Stimulated activated CD8-positive, alpha-beta memory T cell treated with anti-CD3 and anti-CD28 coated beads, Interleukin-7, amount 100 ng/mL, for 24 hours (primary cell): ENCODE results near the gene DOCK11.
A peak's percentile ranks its signal among the peaks of the same experiment; 100 is the strongest.
"Not testable (repeated sequence)": the region's sequence is repeated elsewhere in the genome, so short reads cannot be mapped to it uniquely, and the experiment has no call there.

ENCODE experiments used
- DNase-seq: peaks from one replicate; pipeline ENCODE4 v3.0.0-alpha.2; 2020; ENCODE audit warnings: low read depth

The DOCK11 gene

GRCh38 chrX:118495061-118495921, at the start of gene DOCK11:
TSS of gene DOCK11 (plus strand) at chrX:118495815. CDS start at chrX:118495972, 157 bp downstream.
- peak; percentile 47 for DNase-seq

- DNase-seq: no peak
Measured at GRCh38 chrX:118448273-118448783, 47.3 kb upstream of the DOCK11 start.

- DNase-seq: no peak
Measured at GRCh38 chrX:118455013-118455412, 40.6 kb upstream of the DOCK11 start.

- no peak for DNase-seq
Measured at GRCh38 chrX:118459494-118459893, 36.1 kb upstream of the DOCK11 start.

- DNase-seq: no peak
Measured at GRCh38 chrX:118464501-118464900, 31.1 kb upstream of the DOCK11 start.

- DNase-seq: no peak
Measured at GRCh38 chrX:118468122-118468521, 27.5 kb upstream of the DOCK11 start.

GRCh38 chrX:118470721-118471347, 24.8 kb upstream of the DOCK11 start:
- DNase-seq: not testable (repeated sequence)

GRCh38 chrX:118474586-118474985, 21.0 kb upstream of the DOCK11 start:
- no peak for DNase-seq

GRCh38 chrX:118475903-118476302, 19.7 kb upstream of the DOCK11 start:
- no peak for DNase-seq

- no peak for DNase-seq
Measured at GRCh38 chrX:118480172-118480571, 15.4 kb upstream of the DOCK11 start.

- DNase-seq: not testable (repeated sequence)
Measured at GRCh38 chrX:118482384-118482783, 13.2 kb upstream of the DOCK11 start.

GRCh38 chrX:118484216-118484903, 11.3 kb upstream of the DOCK11 start:
- DNase-seq: no peak

- not testable (repeated sequence) for DNase-seq
Measured at GRCh38 chrX:118486693-118487092, 8.9 kb upstream of the DOCK11 start.

GRCh38 chrX:118493016-118493415, 2.6 kb upstream of the DOCK11 start:
- DNase-seq: no peak

- no peak for DNase-seq
Measured at GRCh38 chrX:118493653-118494297, 1.8 kb upstream of the DOCK11 start.

- peak; percentile 46 for DNase-seq
Measured at GRCh38 chrX:118495958-118496762, 545 bp downstream of the DOCK11 start.

GRCh38 chrX:118496763-118497079, 1.1 kb downstream of the DOCK11 start:
- DNase-seq: no peak

GRCh38 chrX:118497180-118497818, 1.7 kb downstream of the DOCK11 start:
- DNase-seq: no peak

- DNase-seq: no peak
Measured at GRCh38 chrX:118498351-118498750, 2.7 kb downstream of the DOCK11 start.

GRCh38 chrX:118498755-118499154, 3.1 kb downstream of the DOCK11 start:
- DNase-seq: no peak

GRCh38 chrX:118499295-118499694, 3.7 kb downstream of the DOCK11 start:
- no peak for DNase-seq
